HepG2 (cell line): Measurements from ENCODE around the gene PTPRF. TPM values are rescaled to one million over a fixed set of nuclear protein-coding genes. Genes with fewer than 3 reads are reported as not detected.

ENCODE experiments used
- BHLHE40 ChIP-seq: IDR thresholded peaks from 2 replicates; pipeline ENCODE4 v1.6.1; 2011; ENCODE audit warnings: low read length, improper control_type of control experiment
- GZF1 ChIP-seq: sonication (generic); formaldehyde crosslinking; IDR thresholded peaks from 2 replicates; pipeline ENCODE4 v1.5.1; 2020; ENCODE audit warnings: mild to moderate bottlenecking, missing genetic modification reagents
- ZBTB26 ChIP-seq: IDR thresholded peaks from 2 replicates; pipeline ENCODE4 v1.6.1; 2016; ENCODE audit warnings: missing compliant biosample characterization, missing genetic modification reagents, borderline replicate concordance
- ZFY ChIP-seq: sonication (generic); formaldehyde crosslinking; IDR thresholded peaks from 2 replicates; pipeline ENCODE4 v1.4.0; 2020; ENCODE audit warnings: missing genetic modification reagents
- polyA plus RNA-seq, 8 experiments: library from polyadenylated mRNA; depleted of rRNA in 3 of 8; stranded (reverse) in 7 of 8; unstranded in 1 of 8; fragments of >200 nt; fragmentation: Illumina TruSeq in 4 of 8; extraction: Trizol in 4 of 8; gene quantifications; 2 replicates each; pipeline versions ENCODE4 v1.2.1 to v1.2.3, GENCODE V29; 2011 to 2016; ENCODE audit warnings: low read depth in 4 of 8, missing spikeins in 1 of 8, mixed read lengths in 1 of 8; ENCODE audit not compliant: insufficient read depth in 1 of 8
- total RNA-seq, 5 experiments: library from RNA; depleted of rRNA; stranded (reverse); fragments of >200 nt; fragmentation: Illumina TruSeq; extraction: Trizol; gene quantifications; 2 replicates each; pipeline ENCODE4 v1.2.3, GENCODE V29; 2016; ENCODE audit warnings: low read depth in 1 of 5
- TF ChIP-seq, protein P1 (sequence below), 2 experiments: sonication (generic) in 1 of 2; formaldehyde crosslinking in 1 of 2; IDR thresholded peaks; 2 replicates each; pipeline versions ENCODE4 v1.5.1 to v1.6.1; 2011 to 2020; ENCODE audit warnings: borderline replicate concordance in 1 of 2, low read depth in 1 of 2, low read length in 1 of 2, mild to moderate bottlenecking in 1 of 2, missing genetic modification reagents in 1 of 2, moderate library complexity in 1 of 2
- TF ChIP-seq, protein P2 (sequence below): sonication (generic); formaldehyde crosslinking; IDR thresholded peaks from 2 replicates; pipeline ENCODE4 v1.4.0; 2020; ENCODE audit warnings: missing genetic modification reagents
- TF ChIP-seq, protein P3 (sequence below), 2 experiments: sonication (generic) in 1 of 2; formaldehyde crosslinking in 1 of 2; IDR thresholded peaks; 2 replicates each; pipeline versions ENCODE4 v1.6.1 to v1.9.0; 2014 to 2022; ENCODE audit warnings: antibody characterized with exemption in 1 of 2, borderline replicate concordance in 1 of 2, inconsistent platforms in 1 of 2, low read depth in 1 of 2, missing genetic modification reagents in 1 of 2

Gene PTPRF
- total and polyA plus RNA-seq, 2 of the 13 experiments (the other 11 are each of a cell fraction or from before 2014, with no cell fraction given): 55.9 to 167 TPM

- TF ChIP-seq, protein P1, sequence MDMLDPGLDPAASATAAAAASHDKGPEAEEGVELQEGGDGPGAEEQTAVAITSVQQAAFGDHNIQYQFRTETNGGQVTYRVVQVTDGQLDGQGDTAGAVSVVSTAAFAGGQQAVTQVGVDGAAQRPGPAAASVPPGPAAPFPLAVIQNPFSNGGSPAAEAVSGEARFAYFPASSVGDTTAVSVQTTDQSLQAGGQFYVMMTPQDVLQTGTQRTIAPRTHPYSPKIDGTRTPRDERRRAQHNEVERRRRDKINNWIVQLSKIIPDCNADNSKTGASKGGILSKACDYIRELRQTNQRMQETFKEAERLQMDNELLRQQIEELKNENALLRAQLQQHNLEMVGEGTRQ (IDR thresholded peaks at IDR 0.05; ENCODE audit: low read depth, low read length): no peak
- TF ChIP-seq, protein P1 (CRISPR knock-in tag; IDR thresholded peaks at IDR 0.05; ENCODE audit: borderline replicate concordance): no peak
- TF ChIP-seq BHLHE40 (no peak), GZF1 (CRISPR knock-in tag) (no peak), ZBTB26 (CRISPR knock-in tag) (no peak), ZFY (CRISPR knock-in tag) (no peak)
- TF ChIP-seq, protein P2, sequence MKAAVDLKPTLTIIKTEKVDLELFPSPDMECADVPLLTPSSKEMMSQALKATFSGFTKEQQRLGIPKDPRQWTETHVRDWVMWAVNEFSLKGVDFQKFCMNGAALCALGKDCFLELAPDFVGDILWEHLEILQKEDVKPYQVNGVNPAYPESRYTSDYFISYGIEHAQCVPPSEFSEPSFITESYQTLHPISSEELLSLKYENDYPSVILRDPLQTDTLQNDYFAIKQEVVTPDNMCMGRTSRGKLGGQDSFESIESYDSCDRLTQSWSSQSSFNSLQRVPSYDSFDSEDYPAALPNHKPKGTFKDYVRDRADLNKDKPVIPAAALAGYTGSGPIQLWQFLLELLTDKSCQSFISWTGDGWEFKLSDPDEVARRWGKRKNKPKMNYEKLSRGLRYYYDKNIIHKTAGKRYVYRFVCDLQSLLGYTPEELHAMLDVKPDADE: no peak
- TF ChIP-seq, protein P3, sequence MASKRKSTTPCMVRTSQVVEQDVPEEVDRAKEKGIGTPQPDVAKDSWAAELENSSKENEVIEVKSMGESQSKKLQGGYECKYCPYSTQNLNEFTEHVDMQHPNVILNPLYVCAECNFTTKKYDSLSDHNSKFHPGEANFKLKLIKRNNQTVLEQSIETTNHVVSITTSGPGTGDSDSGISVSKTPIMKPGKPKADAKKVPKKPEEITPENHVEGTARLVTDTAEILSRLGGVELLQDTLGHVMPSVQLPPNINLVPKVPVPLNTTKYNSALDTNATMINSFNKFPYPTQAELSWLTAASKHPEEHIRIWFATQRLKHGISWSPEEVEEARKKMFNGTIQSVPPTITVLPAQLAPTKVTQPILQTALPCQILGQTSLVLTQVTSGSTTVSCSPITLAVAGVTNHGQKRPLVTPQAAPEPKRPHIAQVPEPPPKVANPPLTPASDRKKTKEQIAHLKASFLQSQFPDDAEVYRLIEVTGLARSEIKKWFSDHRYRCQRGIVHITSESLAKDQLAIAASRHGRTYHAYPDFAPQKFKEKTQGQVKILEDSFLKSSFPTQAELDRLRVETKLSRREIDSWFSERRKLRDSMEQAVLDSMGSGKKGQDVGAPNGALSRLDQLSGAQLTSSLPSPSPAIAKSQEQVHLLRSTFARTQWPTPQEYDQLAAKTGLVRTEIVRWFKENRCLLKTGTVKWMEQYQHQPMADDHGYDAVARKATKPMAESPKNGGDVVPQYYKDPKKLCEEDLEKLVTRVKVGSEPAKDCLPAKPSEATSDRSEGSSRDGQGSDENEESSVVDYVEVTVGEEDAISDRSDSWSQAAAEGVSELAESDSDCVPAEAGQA (IDR thresholded peaks at IDR 0.05; ENCODE audit: low read depth): no peak
- TF ChIP-seq, protein P3 (CRISPR knock-in tag; IDR thresholded peaks at IDR 0.05; ENCODE audit: borderline replicate concordance): no peak
Observed at GRCh38 chr1:43522776-43523480, 7.8 kb upstream of the PTPRF start (continued).
